ENCODE results near the gene SREBF1. TPM values are rescaled to one million over a fixed set of nuclear protein-coding genes. Genes with fewer than 3 reads are reported as not detected.

The SREBF1 gene
- total RNA-seq, 1 donor from 2014 or later = 34.3 TPM

GRCh38 chr17:17859909-17860765 is 23.4 kb upstream of the SREBF1 start:
- DNase-seq (ENCODE audit: low read depth, low spot score) = no peak

DNA sequence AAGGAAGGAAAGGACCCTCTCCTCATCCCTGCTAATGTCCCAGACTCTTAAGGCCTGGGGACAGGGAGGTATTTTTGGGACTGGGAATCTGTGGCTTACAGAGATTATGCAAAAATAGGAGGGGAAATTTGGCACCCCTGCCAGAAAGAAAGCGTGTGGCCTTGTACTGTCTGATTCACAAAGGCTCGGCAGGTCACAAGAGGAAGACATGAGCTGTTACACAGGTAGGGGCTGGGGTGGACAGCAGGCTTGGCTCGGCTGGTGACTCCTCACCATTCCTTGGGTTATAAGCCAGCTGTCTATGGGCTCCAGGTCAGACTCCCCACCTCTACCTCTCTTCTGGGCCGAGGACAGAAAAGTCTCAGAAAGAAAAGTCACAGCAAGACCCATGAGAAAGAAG is 20.7 kb upstream of the SREBF1 start:
- DNase-seq (ENCODE audit: low read depth, low spot score) = no peak

- no peak for DNase-seq (ENCODE audit: low read depth, low spot score)
Observed at GRCh38 chr17:17856386-17856785, 19.6 kb upstream of the SREBF1 start.

GRCh38 chr17:17855976-17856375 is 19.2 kb upstream of the SREBF1 start:
- no peak for DNase-seq (ENCODE audit: low read depth, low spot score)

DNA sequence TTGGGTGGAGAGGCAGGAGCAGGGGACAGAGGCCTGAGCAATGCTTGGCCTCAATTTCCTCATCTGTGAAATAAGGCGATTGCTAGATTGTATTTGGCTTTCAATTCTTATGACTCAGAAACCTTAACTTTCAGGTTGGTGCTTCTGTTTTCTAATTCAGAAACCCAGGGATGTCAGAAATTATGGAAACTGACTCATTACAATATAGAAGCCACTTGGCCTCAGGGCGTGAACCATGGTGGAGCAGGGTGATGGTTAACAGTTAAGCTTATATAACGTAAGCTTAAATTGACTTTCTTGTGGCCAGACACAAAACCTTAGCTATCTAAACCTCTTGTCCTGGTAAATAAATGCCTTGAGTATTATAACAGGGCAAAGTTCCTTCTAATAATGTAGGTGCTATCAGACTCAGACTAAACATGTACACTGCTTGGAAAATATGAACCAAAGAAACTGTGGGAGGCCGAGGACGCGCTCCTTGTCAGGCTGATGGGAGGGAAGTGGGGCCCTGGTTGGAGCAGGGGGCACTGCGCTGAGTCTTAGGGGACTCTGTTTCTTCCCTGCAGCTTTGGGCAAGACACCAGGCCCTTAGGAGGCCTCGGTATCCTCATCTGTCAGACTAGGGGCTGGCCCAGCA is 17.1 kb upstream of the SREBF1 start:
- DNase-seq (ENCODE audit: low read depth, low spot score) = no peak

- DNase-seq (ENCODE audit: low read depth, low spot score) = no peak
Observed at GRCh38 chr17:17852930-17853329, 16.1 kb upstream of the SREBF1 start.

- no peak for DNase-seq (ENCODE audit: low read depth, low spot score)
Observed at GRCh38 chr17:17851103-17852002, 14.6 kb upstream of the SREBF1 start.

GRCh38 chr17:17849845-17850373 is 13.1 kb upstream of the SREBF1 start:
- DNase-seq (ENCODE audit: low read depth, low spot score) = no peak

GRCh38 chr17:17849147-17849820 is 12.5 kb upstream of the SREBF1 start:
- DNase-seq (ENCODE audit: low read depth, low spot score) = no peak

- DNase-seq (ENCODE audit: low read depth, low spot score) = no peak
Observed at GRCh38 chr17:17848311-17849082, 11.7 kb upstream of the SREBF1 start.

DNA sequence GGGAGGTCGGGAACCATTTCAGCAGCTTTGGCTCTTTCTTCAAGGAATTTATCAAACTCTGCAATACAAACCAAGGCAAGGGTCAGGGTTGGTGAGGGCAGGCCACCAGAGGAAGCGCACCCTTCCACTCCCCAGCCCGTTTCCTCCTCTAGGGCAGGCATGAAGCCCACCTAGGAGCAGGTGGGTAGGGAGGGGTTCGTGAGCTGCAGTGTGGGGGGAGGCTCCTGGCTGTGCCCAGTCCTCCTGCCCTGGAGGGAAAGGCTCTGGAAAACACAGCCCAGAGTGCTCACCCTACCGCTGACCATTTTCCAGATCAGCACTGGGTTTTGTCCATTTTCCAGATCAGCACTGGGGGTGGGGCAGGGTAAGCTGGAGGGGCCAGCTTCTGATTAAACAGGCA is 10.9 kb upstream of the SREBF1 start:
- no peak for DNase-seq (ENCODE audit: low read depth, low spot score)

DNA sequence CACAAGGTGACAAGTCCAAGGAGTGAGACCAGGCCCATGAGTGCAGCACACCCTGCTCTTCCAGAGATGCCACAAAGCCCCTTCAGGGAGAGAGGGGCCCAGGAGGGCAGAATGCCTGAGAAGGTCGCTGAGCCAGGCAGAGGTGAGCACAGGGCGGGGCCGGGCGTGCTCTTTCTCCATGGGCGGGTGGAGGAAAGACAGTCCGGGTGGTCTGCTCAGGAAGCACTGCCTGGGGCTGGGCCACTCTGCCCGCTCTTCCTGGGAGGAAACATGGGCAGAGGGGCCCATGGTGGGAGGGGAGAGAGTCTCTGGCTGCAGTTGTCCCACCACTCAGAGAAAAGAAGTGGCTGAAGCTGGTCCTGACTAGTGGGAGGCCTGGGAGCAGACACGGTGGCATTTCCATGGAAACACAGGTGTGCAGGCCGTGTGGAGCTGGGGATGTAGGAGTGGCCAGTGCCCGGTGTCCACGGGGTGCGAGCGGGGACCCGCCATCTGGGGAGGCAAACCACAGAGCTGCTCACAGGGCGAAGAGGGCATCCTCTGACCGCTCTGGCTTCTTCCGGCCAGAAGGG is 10.4 kb upstream of the SREBF1 start:
- no peak for DNase-seq (ENCODE audit: low read depth, low spot score)

DNA sequence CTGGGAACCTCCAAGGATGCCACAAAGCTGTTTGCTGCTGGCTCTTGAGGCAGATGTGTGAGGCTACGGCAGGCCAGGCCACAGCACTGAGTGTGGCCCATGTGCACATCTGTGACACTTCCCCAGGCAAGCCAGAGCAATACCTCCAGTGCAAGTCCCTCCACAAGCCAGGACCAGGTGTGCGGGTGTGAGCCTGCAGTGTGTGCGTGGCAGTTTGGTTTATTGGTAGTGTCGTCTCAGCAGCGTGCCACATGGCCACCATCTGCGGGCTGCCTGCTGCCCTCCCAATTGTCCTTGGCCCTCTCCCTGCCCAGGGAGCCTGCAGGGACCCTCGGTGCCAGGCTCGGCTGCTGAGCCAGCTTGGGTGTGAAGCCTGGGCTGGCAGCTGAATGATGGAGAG is 9.9 kb upstream of the SREBF1 start:
- DNase-seq (ENCODE audit: low read depth, low spot score) = no peak

DNA sequence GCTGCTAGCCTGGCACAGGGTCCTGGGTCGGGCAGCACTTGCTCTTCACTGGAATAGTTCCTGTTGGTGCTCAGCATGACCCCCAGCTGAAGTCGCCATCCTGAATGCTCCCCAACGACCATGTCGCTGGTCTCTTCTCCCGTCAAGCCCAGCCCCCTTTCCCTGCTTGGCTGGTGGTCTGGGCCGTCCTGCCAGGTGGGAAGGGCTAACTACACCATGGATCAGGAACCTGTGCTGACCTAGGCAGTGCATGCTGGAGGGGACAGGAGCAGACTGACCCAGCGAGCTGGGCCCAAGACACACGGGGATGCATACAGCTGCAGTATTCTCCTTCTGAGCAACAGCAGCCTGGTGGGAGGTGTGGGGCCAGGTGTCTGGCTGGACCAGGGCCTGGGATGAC is 9.2 kb upstream of the SREBF1 start:
- no peak for DNase-seq (ENCODE audit: low read depth, low spot score)

DNA sequence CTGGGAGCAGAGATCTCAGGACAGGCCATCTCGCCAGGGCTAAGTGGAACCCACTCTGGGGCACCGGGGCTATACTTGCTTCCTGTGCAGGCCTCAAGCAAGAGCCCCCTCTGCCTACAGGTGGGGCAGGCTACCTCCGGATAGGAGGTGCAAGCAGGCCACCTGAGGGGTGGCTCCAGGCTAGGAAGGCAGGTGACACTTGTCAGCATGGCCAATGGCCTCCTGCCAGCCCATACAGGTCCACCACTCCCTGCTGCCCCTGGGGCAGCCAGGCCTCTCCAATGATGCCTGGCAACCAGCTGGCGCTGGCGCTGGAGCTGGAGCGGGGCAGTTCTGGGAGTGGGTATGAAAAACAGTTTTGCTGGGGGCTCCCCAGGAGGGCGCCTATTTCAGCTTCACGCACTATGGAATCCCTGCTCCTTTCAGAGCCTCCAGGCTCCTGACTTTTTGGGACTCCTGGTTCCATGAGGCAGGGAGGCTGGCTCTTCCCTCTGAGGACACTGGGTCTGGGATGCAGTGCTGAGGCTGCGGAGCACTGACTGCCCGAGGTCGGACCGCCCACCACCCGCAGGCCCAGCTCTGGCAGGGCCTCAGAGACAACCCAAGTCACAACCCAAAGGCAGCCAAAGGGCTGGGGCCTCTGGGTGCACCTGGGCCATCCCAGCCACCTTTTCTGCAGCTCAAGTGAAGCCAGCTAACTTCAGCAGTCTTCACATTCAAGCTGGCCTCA is 8.4 kb upstream of the SREBF1 start:
- DNase-seq (ENCODE audit: low read depth, low spot score) = no peak

DNA sequence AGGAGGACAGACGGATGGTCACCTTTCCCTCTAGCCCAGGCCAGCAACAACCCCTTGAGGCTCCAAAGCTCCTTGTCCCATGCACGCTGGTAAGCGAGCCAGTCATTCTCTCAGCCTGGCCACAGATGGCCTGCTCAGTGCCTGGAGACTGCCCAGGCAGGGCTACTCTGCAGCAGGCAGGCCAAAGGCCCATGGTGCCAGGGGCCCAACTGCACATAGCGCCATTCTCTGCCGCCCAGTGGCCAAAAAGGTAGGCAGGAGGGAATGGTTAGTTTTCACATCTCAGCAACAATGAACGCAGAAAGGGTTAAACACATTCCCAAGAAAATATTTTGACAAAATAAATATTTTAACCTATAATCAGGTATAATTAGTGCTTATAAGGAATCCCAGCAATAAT is 7.7 kb upstream of the SREBF1 start:
- no peak for DNase-seq (ENCODE audit: low read depth, low spot score)

GRCh38 chr17:17844079-17844478 is 7.3 kb upstream of the SREBF1 start:
- DNase-seq (ENCODE audit: low read depth, low spot score) = no peak

GRCh38 chr17:17843096-17843495 is 6.3 kb upstream of the SREBF1 start:
- no peak for DNase-seq (ENCODE audit: low read depth, low spot score)

- no peak for DNase-seq (ENCODE audit: low read depth, low spot score)
Observed at GRCh38 chr17:17842111-17842876, 5.5 kb upstream of the SREBF1 start.
